AG10803 (cell line): ENCODE results near the gene SMYD5.

Experiments
- DNase-seq: peaks from one replicate; pipeline ENCODE4 v3.0.0; 2010; ENCODE audit warnings: low read depth
- H3K4me3 ChIP-seq: 2 replicates; pipeline ENCODE4 v1.5.1; 2011; ENCODE audit warnings: mild to moderate bottlenecking, low read length, control low read depth
- CTCF ChIP-seq: conservative IDR thresholded peaks from 2 replicates; pipeline ENCODE4 v1.5.1; 2011; ENCODE audit warnings: mild to moderate bottlenecking, low read length, control low read depth, inconsistent platforms

SMYD5 gene

GRCh38 chr2:73202156-73203054 lies 11.6 kb upstream of the SMYD5 start, which contains the start of gene NOTO:
NOTO (plus strand) TSS chr2:73202574; CDS start chr2:73202667, 93 bp downstream.
- no peak for TF ChIP-seq CTCF
- peak within 1 kb of the TSS; percentile 15 for H3K4me3 ChIP-seq
- no peak for DNase-seq

- H3K4me3 ChIP-seq: no peak overlapping the region
- DNase-seq: no peak
- TF ChIP-seq CTCF: no peak
These were observed 10.9 kb upstream of the SMYD5 start for GRCh38 chr2:73203055-73203681.

GRCh38 chr2:73205611-73206010 lies 8.4 kb upstream of the SMYD5 start:
- no peak for TF ChIP-seq CTCF
- DNase-seq: peak; percentile 84
- H3K4me3 ChIP-seq: no peak overlapping the region

- no peak overlapping the region for H3K4me3 ChIP-seq
- no peak for DNase-seq
- TF ChIP-seq CTCF: no peak
These were observed 5.8 kb upstream of the SMYD5 start for GRCh38 chr2:73208258-73208657.

GRCh38 chr2:73210019-73210418 lies 4.0 kb upstream of the SMYD5 start:
- H3K4me3 ChIP-seq: no peak overlapping the region
- DNase-seq: no peak
- TF ChIP-seq CTCF: no peak

GRCh38 chr2:73210696-73211095 lies 3.3 kb upstream of the SMYD5 start:
- TF ChIP-seq CTCF: no peak
- no peak for DNase-seq
- no peak overlapping the region for H3K4me3 ChIP-seq

- DNase-seq: no peak
- no peak overlapping the region for H3K4me3 ChIP-seq
- TF ChIP-seq CTCF: no peak
These were observed 2.0 kb upstream of the SMYD5 start for GRCh38 chr2:73212098-73212447.
